OCI-LY1 (cell line): ENCODE results near the gene KLHL29.

ENCODE experiments used
- H2AFZ ChIP-seq: fragments of 200-600 bp; sonication (generic), shearing (Covaris generic); 2 replicates; pipeline ENCODE4 v1.6.0; 2014; ENCODE audit warnings: antibody characterized with exemption, mild to moderate bottlenecking, low read length
- H3F3A ChIP-seq: fragments of 200-600 bp; sonication (generic), shearing (Covaris generic); 2 replicates; pipeline ENCODE4 v1.6.0; 2014; ENCODE audit warnings: mild to moderate bottlenecking, antibody characterized with exemption, low read length, moderate library complexity; ENCODE audit not compliant: insufficient read depth
- H3K27ac ChIP-seq: fragments of 200-600 bp; sonication (generic); 2 replicates; pipeline ENCODE4 v1.5.1; 2014; ENCODE audit warnings: low read length, mixed run types, mild to moderate bottlenecking, low read depth; ENCODE audit not compliant: poor library complexity, severe bottlenecking
- H3K27me3 ChIP-seq: fragments of 200-600 bp; sonication (generic); 2 replicates; pipeline ENCODE4 v1.6.0; 2014; ENCODE audit warnings: antibody characterized with exemption, mild to moderate bottlenecking, low read length, moderate library complexity; ENCODE audit not compliant: insufficient read depth
- H3K36me3 ChIP-seq: fragments of 200-600 bp; sonication (generic); 2 replicates; pipeline ENCODE4 v1.6.1; 2014; ENCODE audit warnings: mild to moderate bottlenecking, antibody characterized with exemption, low read length, moderate library complexity, mixed read lengths; ENCODE audit not compliant: insufficient read depth
- H3K4me1 ChIP-seq: fragments of 200-600 bp; sonication (generic); 2 replicates; pipeline ENCODE4 v1.5.1; 2014; ENCODE audit warnings: mild to moderate bottlenecking, low read length, moderate library complexity; ENCODE audit not compliant: insufficient read depth, severe bottlenecking
- H3K4me2 ChIP-seq: fragments of 200-600 bp; sonication (generic), shearing (Covaris generic); 2 replicates; pipeline ENCODE4 v1.6.1; 2014; ENCODE audit warnings: low read length
- H3K4me3 ChIP-seq: fragments of 200-600 bp; sonication (generic); 2 replicates; pipeline ENCODE4 v1.5.1; 2014; ENCODE audit warnings: low read length, low read depth, mild to moderate bottlenecking, mixed read lengths; ENCODE audit not compliant: poor library complexity, severe bottlenecking
- H3K79me2 ChIP-seq: fragments of 200-600 bp; shearing (Covaris generic); 2 replicates; pipeline ENCODE4 v1.6.1; 2016; ENCODE audit warnings: mixed run types, low read length, mixed read lengths; ENCODE audit not compliant: insufficient read depth
- H3K9ac ChIP-seq: fragments of 200-600 bp; sonication (generic), shearing (Covaris generic); 2 replicates; pipeline ENCODE4 v1.6.1; 2014; ENCODE audit warnings: mild to moderate bottlenecking, low read length, mixed read lengths
- H3K9me2 ChIP-seq: fragments of 200-600 bp; sonication (generic), shearing (Covaris generic); 2 replicates; pipeline ENCODE4 v1.6.1; 2014; ENCODE audit warnings: low read depth, mild to moderate bottlenecking, low read length, mixed read lengths
- H3K9me3 ChIP-seq: fragments of 200-600 bp; shearing (Covaris generic); 2 replicates; pipeline ENCODE4 v1.6.1; 2014; ENCODE audit warnings: low read length, mixed read lengths
- H4K20me1 ChIP-seq: fragments of 200-600 bp; sonication (generic), shearing (Covaris generic); 2 replicates; pipeline ENCODE4 v1.6.0; 2016; ENCODE audit warnings: mild to moderate bottlenecking, low read length; ENCODE audit not compliant: insufficient read depth
- EZH2 ChIP-seq: fragments of 200-600 bp; sonication (generic), shearing (Covaris generic); IDR thresholded peaks from 2 replicates; pipeline ENCODE4 v1.8.0; 2017; ENCODE audit warnings: borderline replicate concordance, mixed run types, mild to moderate bottlenecking, antibody characterized with exemption, low read length, moderate library complexity, mixed read lengths
- TF ChIP-seq, protein P1 (sequence below): fragments of 200-600 bp; sonication (generic), shearing (Covaris generic); IDR thresholded peaks from 2 replicates; pipeline ENCODE4 v1.5.1; 2017; ENCODE audit warnings: mild to moderate bottlenecking, antibody characterized with exemption, low read length, moderate library complexity, mixed read lengths

The KLHL29 gene

DNA sequence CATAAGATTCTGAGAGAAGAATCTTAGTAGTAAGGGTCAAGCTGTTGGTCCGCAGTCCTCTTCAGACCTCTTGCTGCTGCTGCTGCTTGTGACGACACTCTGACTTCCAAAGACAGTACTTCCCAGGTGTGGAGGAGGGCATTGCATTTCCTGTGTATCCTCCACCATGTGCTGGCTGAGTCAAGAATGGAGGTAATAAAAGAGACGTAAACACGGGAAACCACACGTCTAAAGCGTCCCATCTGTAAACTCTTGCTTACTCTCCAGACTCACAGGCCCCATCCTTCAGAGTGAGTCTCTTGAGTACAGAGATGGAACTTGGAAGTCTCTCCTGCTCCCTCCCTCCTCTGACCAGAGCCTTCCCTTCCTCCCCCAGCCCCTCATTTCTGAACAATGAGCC, 25.6 kb downstream of the KLHL29 start:
- no peaks in the 10 kb centered on the region for H3K4me1 ChIP-seq
- no peak overlapping the region for H3K27ac ChIP-seq
- H3K4me3 ChIP-seq: no peak overlapping the region
- H3K36me3 ChIP-seq: no peaks in the 10 kb centered on the region
- no peak for TF ChIP-seq EZH2
- TF ChIP-seq, protein P1, sequence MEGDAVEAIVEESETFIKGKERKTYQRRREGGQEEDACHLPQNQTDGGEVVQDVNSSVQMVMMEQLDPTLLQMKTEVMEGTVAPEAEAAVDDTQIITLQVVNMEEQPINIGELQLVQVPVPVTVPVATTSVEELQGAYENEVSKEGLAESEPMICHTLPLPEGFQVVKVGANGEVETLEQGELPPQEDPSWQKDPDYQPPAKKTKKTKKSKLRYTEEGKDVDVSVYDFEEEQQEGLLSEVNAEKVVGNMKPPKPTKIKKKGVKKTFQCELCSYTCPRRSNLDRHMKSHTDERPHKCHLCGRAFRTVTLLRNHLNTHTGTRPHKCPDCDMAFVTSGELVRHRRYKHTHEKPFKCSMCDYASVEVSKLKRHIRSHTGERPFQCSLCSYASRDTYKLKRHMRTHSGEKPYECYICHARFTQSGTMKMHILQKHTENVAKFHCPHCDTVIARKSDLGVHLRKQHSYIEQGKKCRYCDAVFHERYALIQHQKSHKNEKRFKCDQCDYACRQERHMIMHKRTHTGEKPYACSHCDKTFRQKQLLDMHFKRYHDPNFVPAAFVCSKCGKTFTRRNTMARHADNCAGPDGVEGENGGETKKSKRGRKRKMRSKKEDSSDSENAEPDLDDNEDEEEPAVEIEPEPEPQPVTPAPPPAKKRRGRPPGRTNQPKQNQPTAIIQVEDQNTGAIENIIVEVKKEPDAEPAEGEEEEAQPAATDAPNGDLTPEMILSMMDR: no peak
- no peaks in the 10 kb centered on the region for H3K9me2 ChIP-seq
- no peak overlapping the region for H2AFZ ChIP-seq
- no peak overlapping the region for H3K4me2 ChIP-seq
- H3K9me3 ChIP-seq: no peaks in the 10 kb centered on the region
- H3K27me3 ChIP-seq: peaks cover 7% of the 10 kb centered on the region; the same call in 1 of the 2 replicates
- H3F3A ChIP-seq: no peaks in the 10 kb centered on the region
- H4K20me1 ChIP-seq: no peaks in the 10 kb centered on the region
- H3K9ac ChIP-seq: no peak overlapping the region
- no peaks in the 10 kb centered on the region for H3K79me2 ChIP-seq

DNA sequence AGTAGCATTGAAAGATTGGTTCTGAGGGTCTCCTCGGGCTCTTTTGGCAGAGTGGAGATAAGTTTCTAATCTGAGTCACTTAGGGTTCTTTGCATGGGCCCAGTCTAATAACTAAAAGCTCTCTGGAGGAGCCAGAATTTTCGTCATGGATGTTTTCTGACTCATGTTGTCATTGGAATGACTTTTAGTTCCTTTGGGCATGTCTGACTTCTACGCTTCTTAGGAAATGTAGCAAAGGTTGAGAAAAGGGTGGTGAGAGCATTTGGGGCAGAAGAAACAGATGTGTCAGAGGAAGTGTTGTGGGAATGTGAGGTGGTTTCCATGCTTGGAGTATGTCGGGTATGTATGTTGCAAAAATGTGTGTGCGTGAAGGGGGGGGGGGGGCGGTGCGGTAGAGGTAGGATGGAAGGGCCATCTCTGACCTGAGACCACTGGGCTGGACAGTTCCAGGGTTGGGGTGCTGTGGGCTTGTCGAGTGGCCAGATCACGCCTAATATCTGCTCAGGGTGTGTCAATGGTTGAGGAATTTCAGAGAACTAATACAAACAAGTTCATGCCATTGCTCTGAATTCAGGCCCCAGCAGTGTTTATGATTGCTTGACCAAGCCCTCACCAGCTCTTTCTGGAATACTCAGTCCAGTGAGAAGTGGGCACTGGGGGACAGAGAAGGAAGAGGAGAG, 26.9 kb downstream of the KLHL29 start:
- no peaks in the 10 kb centered on the region for H4K20me1 ChIP-seq
- no peaks in the 10 kb centered on the region for H3K79me2 ChIP-seq
- no peak overlapping the region for H3K4me3 ChIP-seq
- H3K27me3 ChIP-seq: peaks cover 7% of the 10 kb centered on the region; the same call in 1 of the 2 replicates
- H3K9me3 ChIP-seq: no peaks in the 10 kb centered on the region
- H3K9ac ChIP-seq: no peak overlapping the region
- no peak overlapping the region for H3K27ac ChIP-seq
- no peak for TF ChIP-seq EZH2
- TF ChIP-seq, protein P1: no peak
- H3K4me2 ChIP-seq: no peak overlapping the region
- no peaks in the 10 kb centered on the region for H3K4me1 ChIP-seq
- H3F3A ChIP-seq: no peaks in the 10 kb centered on the region
- no peak overlapping the region for H2AFZ ChIP-seq
- no peaks in the 10 kb centered on the region for H3K9me2 ChIP-seq
- no peaks in the 10 kb centered on the region for H3K36me3 ChIP-seq

DNA sequence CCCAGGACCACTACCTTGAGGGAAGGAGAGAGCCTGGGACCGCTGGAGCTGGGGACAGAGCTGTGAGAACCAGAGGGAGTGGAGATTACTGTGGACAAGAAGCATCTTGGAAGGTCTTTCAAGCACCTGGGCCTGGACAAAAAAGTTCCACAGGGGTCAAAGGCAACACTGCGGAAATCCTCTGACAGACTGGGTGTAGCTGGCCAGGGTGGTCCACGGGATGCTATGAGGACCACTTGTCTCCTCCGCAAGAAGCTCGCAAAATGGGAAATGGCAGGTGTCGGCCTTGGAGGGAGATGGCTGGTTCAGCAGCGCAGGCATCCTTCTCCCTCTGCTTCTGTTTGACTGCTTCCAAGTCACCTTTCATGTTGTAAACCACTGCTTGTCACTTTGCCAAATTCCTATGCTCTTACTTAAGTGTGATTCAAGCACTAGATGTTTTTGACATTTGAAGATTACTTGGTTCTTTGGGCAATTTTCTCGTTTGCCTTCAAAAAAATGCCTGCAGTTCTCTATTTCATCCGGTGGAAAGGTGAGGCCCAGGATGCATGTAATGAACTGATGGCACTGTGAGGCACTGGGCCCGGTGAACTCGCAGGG, 27.7 kb downstream of the KLHL29 start:
- H3K9ac ChIP-seq: no peak overlapping the region
- TF ChIP-seq, protein P1: no peak
- TF ChIP-seq EZH2: no peak
- H3K9me2 ChIP-seq: no peaks in the 10 kb centered on the region
- H3F3A ChIP-seq: no peaks in the 10 kb centered on the region
- no peaks in the 10 kb centered on the region for H3K4me1 ChIP-seq
- H2AFZ ChIP-seq: no peak overlapping the region
- no peaks in the 10 kb centered on the region for H4K20me1 ChIP-seq
- H3K36me3 ChIP-seq: no peaks in the 10 kb centered on the region
- H3K27ac ChIP-seq: no peak overlapping the region
- no peak overlapping the region for H3K4me3 ChIP-seq
- peaks cover 7% of the 10 kb centered on the region; the same call in 1 of the 2 replicates for H3K27me3 ChIP-seq
- H3K9me3 ChIP-seq: no peaks in the 10 kb centered on the region
- no peaks in the 10 kb centered on the region for H3K79me2 ChIP-seq
- H3K4me2 ChIP-seq: no peak overlapping the region
